ENCODE measurements around the gene GPR137B. TPM values are rescaled to one million over a fixed set of nuclear protein-coding genes. Genes with fewer than 3 reads are reported as not detected.
"Not testable (repeated sequence)": the region's sequence is repeated elsewhere in the genome, so short reads cannot be mapped to it uniquely, and the experiment has no call there.

Gene GPR137B
- total RNA-seq, 2 donors from 2014 or later = 8.6 to 16.8 TPM

DNA sequence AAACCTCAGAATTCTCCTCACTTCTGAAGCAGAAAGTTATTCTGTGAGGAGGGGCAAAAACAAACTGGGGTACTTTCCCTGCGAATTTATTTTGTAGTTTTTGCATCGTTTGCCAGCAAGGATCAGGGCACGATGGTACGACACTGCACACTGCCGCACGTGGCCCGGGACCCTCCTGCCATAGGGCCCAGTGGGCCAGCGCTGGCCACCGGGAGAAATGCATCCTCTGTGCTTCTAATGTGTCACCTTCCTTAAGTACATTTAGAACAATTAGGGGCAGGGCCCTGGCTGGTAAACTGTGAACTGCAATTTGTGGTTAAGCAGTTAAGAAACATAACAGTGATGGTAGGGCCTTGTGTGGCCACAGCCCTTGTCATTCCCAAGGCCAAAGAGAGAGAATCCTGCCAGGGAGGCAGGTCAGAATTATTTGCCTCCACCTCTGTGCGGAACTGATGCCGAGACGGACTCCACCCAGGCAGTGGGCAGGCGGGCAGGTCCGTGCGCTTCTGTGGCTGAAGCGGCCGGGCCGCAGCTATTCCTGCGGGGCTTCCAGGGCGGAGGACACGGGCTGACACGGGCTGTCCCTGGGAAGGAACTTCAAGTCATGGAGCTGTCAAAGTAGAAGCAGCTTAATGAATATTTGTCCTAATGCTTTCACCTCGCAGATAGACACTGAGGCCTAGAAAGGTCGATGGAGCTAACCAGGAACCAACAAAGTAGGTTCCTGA, 12.5 kb downstream of the GPR137B start:
- H3K27ac Mint-ChIP-seq = peak overlapping the region in 1 of 2 donors; percentile 83
- no peaks in the 10 kb centered on the region for H3K27me3 Mint-ChIP-seq
- peaks cover 45 to 48% of the 10 kb centered on the region in 2 donors for H3K4me1 Mint-ChIP-seq (ENCODE audit: low read depth in 2 of 2)
- no peaks in the 10 kb centered on the region for H3K9me3 Mint-ChIP-seq
- no peak for DNase-seq (ENCODE audit: low spot score)
- ATAC-seq = no peak
- no peak overlapping the region for H3K4me3 Mint-ChIP-seq
- no peaks in the 10 kb centered on the region for H3K36me3 Mint-ChIP-seq

DNA sequence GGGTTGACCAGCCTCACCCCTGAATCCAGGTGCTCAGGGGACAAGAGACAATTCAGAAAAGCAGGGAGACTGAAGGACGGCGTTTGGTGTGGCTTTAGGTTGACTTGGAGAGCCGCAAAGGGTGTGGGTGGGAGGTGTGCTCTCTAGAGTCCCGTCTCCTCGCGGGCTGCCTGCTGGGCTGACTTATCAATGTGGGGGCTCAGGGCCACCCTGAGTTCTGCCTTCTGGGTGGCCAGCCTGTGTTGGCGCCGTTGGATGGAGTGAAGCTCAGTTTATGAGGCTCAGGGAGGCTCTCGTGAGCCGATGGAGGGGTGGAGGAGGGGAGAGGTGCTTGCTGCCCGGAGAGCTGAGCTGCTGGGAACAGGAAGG, 13.0 kb downstream of the GPR137B start:
- DNase-seq (ENCODE audit: low spot score) = no peak
- Mint-ChIP-seq H3K27ac (peak overlapping the region in 1 of 2 donors; percentile 83), H3K4me3 (peak overlapping the region; percentile 23), H3K9me3 (no peaks in the 10 kb centered on the region), H3K36me3 (no peaks in the 10 kb centered on the region), H3K27me3 (no peaks in the 10 kb centered on the region), H3K4me1 (ENCODE audit: low read depth in 2 of 2) (peaks cover 45 to 46% of the 10 kb centered on the region in 2 donors)
- ATAC-seq = no peak

DNA sequence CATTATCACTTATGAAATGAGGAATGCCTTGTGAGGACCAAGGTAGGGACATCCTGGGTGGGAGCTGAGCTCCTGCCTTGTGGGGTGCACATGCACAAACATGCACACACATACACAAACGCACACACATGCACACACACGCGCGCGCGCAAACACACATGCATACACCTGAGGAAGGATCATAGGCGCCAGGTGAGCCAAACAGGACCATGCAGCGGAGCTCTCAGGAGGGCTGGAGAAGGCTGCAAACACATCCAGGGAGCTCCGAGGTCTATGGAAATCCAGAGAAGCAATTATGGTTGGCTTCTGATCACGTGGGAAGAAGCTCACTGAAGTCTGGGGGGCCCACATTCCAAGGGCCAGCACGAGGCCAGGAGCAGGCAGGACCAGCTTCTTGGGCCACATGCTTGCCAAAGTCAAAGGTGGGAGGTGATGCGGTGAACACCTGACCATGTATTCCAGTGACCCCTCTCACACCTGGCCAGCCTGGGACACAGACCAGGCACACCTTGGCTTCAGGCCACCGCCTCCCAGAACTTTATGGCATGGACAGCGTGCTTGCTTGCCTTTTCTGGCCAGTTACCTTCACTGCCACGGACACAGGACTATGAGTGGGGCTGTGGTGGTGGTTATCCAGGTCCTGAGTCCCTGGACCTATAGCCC, 13.6 kb downstream of the GPR137B start:
- peak overlapping the region; percentile 23 for H3K4me3 Mint-ChIP-seq
- H3K36me3 Mint-ChIP-seq = peaks cover 3% of the 10 kb centered on the region
- H3K27me3 Mint-ChIP-seq = no peaks in the 10 kb centered on the region
- no peaks in the 10 kb centered on the region for H3K9me3 Mint-ChIP-seq
- peak overlapping the region; percentile 41 to 83 for H3K27ac Mint-ChIP-seq
- ATAC-seq (no peak), DNase-seq (ENCODE audit: low spot score) (no peak)
- peaks cover 51 to 52% of the 10 kb centered on the region in 2 donors for H3K4me1 Mint-ChIP-seq (ENCODE audit: low read depth in 2 of 2)

DNA sequence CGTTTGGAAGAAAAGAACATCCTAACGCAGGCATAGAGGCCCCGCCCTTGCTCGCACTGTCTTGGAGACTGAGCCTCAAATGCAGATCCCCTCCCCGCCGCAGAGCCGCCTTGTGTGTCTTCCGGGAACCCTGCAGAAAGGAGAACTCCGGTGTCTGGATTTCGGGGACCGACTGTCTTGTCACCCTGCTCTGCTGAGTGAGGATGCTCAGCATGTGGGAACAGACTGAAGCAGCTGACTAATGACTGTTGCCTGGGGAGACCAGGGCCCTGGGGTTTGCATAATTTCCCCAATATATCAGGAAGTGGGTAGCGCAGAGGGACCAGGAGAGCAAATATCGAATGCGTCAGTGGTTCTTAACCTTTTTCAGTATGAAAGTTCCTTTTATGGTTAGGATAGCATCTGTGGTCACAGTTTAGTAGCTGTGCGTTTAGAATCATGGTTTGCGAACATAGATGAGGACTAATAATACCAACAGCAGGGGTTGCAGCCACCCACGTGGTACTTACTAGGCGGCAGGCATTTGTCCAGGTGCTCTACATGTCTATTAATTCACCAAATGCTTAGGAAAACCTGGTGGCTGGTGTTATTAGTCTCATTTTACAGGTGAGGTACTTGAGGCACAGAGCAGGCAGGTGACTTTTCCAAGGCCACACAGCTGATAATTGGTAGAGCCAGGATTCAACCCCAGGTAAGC, 14.3 kb downstream of the GPR137B start:
- Mint-ChIP-seq H3K27ac (peak overlapping the region; percentile 41 to 53), H3K4me1 (ENCODE audit: low read depth in 2 of 2) (peaks cover 56 to 57% of the 10 kb centered on the region in 2 donors), H3K36me3 (peaks cover 10% of the 10 kb centered on the region), H3K27me3 (no peaks in the 10 kb centered on the region), H3K4me3 (peak overlapping the region; percentile 60), H3K9me3 (peaks cover 5% of the 10 kb centered on the region)
- ATAC-seq (peak; percentile 78 to 85), DNase-seq (ENCODE audit: low spot score) (no peak)

DNA sequence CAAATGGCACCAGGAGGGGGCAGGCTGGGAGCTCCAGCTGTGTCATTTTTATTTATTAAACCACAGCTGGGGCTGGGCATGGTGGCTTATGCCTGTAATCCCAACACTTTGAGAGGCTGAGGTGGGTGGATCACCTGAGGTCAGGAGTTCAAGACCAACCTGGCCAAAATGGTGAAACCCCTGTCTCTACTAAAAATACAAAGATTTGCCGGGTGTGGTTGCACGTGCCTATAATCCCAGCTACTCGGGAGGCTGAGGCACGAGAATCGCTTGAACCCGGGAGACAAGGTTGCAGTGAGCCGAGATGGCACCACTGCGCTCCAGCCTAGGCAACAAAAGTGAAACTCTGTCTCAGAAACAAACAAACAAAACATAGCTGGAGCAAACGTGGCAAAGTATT, 15.7 kb downstream of the GPR137B start:
- H3K27ac Mint-ChIP-seq = not testable (repeated sequence)

DNA sequence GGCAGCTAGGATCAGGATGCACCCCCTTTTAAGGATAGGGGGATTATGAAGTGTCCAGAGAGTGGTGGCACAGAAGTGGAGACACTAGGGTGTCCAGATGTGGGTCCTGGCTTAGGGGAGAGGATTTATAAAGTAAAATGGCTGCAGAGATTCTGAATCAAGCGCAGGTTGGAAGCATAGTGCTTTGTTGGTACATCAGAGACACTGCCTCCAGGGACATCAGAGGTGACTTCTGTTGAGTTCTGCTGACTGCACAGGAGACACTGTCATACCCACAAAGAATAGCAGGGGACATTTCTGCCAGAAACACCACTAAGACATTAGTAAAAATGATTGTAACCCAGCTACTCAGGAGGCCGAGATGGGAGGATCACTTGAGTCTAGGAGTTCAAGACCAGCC, 16.4 kb downstream of the GPR137B start:
- ATAC-seq (no peak), DNase-seq (ENCODE audit: low spot score) (no peak)
- H3K27ac Mint-ChIP-seq = peak overlapping the region; percentile 78 to 87
- no peaks in the 10 kb centered on the region for H3K27me3 Mint-ChIP-seq
- H3K4me3 Mint-ChIP-seq = peak overlapping the region; percentile 77
- H3K9me3 Mint-ChIP-seq = peaks cover 13% of the 10 kb centered on the region
- peaks cover 21% of the 10 kb centered on the region for H3K36me3 Mint-ChIP-seq
- H3K4me1 Mint-ChIP-seq (ENCODE audit: low read depth in 2 of 2) = peaks cover 62 to 66% of the 10 kb centered on the region in 2 donors

More for the DNA sequence above, 15.7 kb downstream of the GPR137B start:
- ATAC-seq; H3K9me3 Mint-ChIP-seq; H3K4me3 Mint-ChIP-seq; DNase-seq (ENCODE audit: low spot score); H3K27me3 Mint-ChIP-seq: not testable (repeated sequence)
- Mint-ChIP-seq H3K4me1 (ENCODE audit: low read depth in 2 of 2) (peaks cover 59 to 60% of the 10 kb centered on the region in 2 donors), H3K36me3 (peaks cover 15% of the 10 kb centered on the region)

DNA sequence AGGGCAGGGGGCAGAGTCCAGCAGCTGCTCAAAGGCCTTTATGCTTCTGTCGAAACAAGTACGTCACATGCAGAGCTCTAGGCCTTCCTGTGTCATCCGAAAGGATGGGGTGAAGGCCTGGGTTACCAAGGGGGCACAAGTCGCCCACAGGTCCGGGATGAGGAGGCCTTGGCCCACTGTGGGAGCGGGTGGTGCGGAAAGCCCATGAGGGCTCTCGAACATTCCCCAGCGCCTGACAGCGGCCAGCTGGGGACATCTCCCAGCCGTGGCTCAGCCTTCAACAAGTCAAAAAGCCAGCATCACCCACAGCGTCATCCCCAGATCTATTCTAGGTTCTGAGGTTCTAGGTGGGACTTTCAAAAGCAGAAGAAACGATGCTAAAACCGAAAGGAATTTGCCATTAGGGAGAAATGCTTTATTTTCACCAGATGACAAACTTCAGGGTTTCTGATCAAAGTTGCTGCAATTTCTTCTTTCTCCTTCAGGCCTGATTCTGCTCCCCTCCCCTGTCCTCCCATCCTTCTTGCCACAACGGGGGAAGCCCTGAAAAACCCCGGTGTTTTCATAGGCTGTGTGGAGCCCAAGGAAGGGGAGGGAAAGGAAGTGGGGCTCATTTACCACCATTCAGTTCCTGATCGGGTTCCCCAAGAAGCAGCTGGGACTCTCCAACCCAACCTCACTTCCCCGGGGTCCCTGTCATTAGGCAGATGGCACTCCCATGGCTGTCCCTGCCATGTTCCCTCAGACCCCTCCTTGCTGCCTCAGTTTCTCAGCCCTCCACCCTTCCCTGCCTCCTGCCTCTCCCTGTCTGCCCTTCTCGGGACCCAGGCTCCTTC, 17.6 kb downstream of the GPR137B start:
- ATAC-seq (peak; percentile 70 to 80), DNase-seq (ENCODE audit: low spot score) (peak; percentile 80)
- Mint-ChIP-seq H3K36me3 (peaks cover 28% of the 10 kb centered on the region), H3K4me1 (ENCODE audit: low read depth in 2 of 2) (peaks cover 71 to 73% of the 10 kb centered on the region in 2 donors), H3K27me3 (no peaks in the 10 kb centered on the region), H3K27ac (peak overlapping the region; percentile 78 to 87), H3K4me3 (peak overlapping the region; percentile 77), H3K9me3 (peaks cover 17% of the 10 kb centered on the region)

DNA sequence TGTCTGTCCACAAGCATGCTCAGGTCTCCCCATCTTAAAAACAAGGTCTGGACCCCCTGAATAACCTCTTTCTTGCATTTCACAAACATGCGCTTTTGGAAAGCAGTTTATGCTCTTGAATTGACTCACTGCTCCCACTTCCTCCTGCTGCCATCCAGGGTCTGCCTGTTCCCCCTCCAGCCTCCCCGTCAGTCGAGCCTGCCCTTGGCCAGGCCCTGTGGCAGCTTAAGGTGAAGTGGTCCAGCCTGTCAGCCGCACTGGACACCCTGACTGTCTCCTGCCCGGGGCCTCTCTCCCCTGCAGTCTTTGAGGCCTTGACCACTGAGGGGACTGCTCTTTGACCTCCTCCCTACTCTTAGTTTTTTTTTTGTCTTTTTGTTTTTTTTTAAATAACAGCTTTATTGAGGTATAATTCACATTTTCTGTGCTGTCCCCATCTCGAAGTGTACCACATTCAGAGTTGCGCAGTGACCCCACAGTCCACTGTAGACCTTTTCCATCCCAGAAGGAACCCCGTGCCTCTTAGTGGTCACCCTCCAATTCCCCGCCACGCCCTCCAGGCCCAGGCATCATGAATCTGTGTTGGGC, 18.3 kb downstream of the GPR137B start:
- Mint-ChIP-seq H3K36me3 (peaks cover 28% of the 10 kb centered on the region), H3K27ac (peak overlapping the region; percentile 78 to 87), H3K9me3 (peaks cover 17% of the 10 kb centered on the region), H3K4me1 (ENCODE audit: low read depth in 2 of 2) (peaks cover 71 to 73% of the 10 kb centered on the region in 2 donors), H3K4me3 (peak overlapping the region; percentile 77), H3K27me3 (no peaks in the 10 kb centered on the region)
- ATAC-seq (no peak), DNase-seq (ENCODE audit: low spot score) (no peak)

DNA sequence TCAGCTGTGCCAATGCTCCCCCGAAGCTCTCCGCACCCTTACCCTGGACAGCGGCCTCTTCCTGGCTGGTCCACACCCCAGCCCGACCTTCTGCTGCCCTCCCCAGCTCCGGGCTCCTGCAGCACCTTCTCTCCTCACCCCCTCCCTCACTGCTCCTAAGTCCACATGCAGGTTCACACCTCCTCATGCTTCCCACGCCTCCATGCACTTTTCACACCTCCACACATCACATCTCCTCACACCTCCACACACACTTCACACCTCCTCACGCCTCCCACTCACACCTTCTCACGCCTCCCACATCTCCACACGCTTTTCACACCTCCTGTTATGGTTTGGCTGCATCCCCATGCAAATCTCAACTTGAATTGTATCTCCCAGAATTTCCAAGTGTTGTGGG, 18.9 kb downstream of the GPR137B start:
- H3K9me3 Mint-ChIP-seq = peaks cover 17% of the 10 kb centered on the region

DNA sequence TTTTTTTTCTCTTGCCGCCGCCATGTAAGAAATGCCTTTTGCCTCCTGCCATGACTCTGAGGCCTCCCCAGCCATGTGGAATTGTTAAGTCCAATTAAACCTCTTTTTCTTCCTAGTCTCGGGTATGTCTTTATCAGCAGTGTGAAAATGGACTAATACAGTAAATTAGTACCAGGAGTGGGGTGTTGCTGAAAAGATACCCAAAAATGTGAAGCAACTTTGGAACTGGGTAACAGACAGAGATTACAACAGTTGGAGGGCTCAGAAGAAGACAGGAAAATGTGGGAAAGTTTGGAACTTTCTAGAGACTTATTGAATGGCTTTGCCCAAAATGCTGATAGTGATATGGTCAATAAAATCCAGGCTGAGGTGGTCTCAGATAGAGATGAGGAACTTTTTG, 19.4 kb downstream of the GPR137B start:
- Mint-ChIP-seq H3K4me1 (ENCODE audit: low read depth in 2 of 2) (peaks cover 66% of the 10 kb centered on the region in 2 donors), H3K4me3 (peak overlapping the region; percentile 77), H3K9me3 (peaks cover 17% of the 10 kb centered on the region), H3K36me3 (peaks cover 28% of the 10 kb centered on the region), H3K27ac (peak overlapping the region; percentile 78 to 87)
- not testable (repeated sequence) for DNase-seq (ENCODE audit: low spot score); ATAC-seq; H3K27me3 Mint-ChIP-seq

More for the DNA sequence above, 18.9 kb downstream of the GPR137B start:
- peaks cover 68 to 70% of the 10 kb centered on the region in 2 donors for H3K4me1 Mint-ChIP-seq (ENCODE audit: low read depth in 2 of 2)
- H3K27me3 Mint-ChIP-seq = no peaks in the 10 kb centered on the region
- H3K4me3 Mint-ChIP-seq = peak overlapping the region; percentile 77
- ATAC-seq (peak in 1 of 2 donors; percentile 40), DNase-seq (ENCODE audit: low spot score) (peak; percentile 70)
- peak overlapping the region; percentile 78 to 87 for H3K27ac Mint-ChIP-seq
- peaks cover 28% of the 10 kb centered on the region for H3K36me3 Mint-ChIP-seq

DNA sequence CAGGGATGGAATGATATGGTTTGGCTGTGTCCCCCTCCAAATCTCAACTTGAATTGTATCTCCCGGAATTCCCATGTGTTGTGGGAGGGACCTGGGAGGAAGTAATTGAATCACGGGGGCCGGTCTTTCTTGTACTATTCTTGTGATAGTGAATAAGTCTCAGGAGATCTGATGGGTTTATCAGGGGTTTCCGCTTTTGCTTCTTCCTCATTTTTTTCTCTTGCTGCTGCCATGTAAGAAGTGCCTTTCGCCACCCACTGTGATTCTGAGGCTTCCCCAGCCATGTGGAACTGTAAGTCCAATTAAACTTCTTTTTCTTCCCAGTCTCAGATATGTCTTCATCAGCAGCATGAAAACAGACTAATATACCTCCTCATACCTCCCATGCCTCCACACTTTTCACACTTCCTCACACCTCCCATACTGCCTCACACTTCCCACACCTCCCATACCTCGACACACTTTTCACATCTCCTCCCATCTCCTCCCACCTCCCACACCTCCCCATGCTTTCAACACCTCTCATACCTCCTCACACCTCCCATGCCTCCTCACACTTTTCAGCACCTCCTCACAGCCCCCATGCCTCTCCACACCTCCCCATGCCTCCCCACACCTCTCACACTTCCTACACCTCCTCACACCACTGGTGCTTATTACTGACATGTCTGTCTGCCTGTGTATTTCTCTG, 21.3 kb downstream of the GPR137B start:
- H3K27ac Mint-ChIP-seq = peak overlapping the region; percentile 56 to 75
- ATAC-seq = peak; percentile 47 to 68

DNA sequence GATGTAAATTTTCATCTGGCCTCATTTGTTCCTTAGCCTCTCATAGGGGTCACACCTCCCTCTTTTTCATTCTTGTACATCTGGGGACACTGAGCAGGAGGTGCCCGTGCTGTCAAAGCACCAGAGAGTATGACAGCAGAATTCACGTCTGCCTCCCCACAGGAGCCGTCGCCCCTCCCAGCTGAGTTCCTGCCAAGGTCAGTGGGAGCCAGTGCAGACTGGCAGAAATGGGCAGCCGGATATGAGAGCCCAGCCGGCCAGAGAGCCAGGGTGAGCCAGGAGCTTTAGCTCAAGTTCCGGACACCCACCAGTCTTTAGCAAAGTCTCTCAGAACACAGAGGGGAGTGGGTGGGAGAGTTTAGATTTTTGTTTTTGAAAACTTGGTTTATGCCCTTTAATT, 21.9 kb downstream of the GPR137B start:
- ATAC-seq (no peak), DNase-seq (ENCODE audit: low spot score) (no peak)
- Mint-ChIP-seq H3K4me3 (no peak overlapping the region), H3K4me1 (ENCODE audit: low read depth in 2 of 2) (peaks cover 50 to 53% of the 10 kb centered on the region in 2 donors), H3K27ac (peak overlapping the region; percentile 56 to 75), H3K9me3 (peaks cover 17% of the 10 kb centered on the region), H3K36me3 (peaks cover 28% of the 10 kb centered on the region), H3K27me3 (no peaks in the 10 kb centered on the region)

More for the DNA sequence above, 21.3 kb downstream of the GPR137B start:
- peaks cover 56 to 58% of the 10 kb centered on the region in 2 donors for H3K4me1 Mint-ChIP-seq (ENCODE audit: low read depth in 2 of 2)
- H3K27me3 Mint-ChIP-seq = no peaks in the 10 kb centered on the region
- H3K9me3 Mint-ChIP-seq = peaks cover 17% of the 10 kb centered on the region
- DNase-seq (ENCODE audit: low spot score) = peak; percentile 66
- H3K36me3 Mint-ChIP-seq = peaks cover 28% of the 10 kb centered on the region
- H3K4me3 Mint-ChIP-seq = peak overlapping the region; percentile 42
